ENCODE measurements around the gene TANC1.

TANC1 gene

DNA sequence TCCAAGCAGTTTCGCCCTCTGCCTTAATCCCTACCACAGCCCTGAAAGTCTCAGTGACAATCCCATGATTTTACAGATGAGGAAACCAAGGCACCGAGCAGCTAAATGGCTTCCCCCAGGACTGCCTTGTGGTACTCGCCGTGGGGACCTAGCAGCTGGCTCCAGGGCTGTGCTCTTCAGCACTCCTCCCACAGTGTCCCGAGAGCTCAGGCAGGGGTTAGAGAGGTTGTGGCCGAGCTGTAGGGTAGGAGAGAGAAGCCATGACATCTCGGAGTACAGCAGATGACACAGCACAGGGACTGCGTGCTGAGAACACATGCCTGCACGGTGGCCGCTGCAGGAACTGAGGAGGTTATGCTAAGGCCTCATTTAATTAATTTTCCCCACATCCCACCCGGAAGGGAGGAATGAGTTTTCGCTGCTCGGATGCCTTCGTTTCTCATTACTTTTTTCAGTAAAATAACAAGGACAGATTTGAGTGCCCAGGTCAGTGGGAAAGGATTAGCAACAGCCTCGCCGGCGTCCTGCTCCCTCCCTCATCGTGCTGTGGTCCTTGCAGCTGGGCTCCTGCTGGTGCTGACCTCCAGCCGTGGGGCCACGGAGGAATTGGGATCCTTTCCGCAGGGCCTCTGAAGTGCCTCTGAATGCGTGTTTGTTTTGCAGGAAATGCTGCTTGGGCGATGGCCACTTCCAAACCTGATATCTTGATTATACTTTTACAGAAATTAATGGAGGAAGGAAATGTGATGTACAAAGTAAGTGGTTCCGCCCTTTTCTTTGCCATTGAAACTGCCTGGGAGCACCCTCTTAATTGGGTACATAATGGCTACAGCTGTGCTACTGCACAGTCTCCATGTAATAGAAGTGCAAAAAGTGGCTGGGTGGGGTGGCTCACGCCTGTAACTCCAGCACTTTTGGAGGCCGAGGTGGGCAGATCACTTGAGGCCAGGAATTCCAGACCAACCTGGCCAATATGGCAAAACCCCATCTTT lies 256.9 kb downstream of the TANC1 start:
- DNase-seq (ENCODE audit: low read depth in 2 of 2) = no peak

DNA sequence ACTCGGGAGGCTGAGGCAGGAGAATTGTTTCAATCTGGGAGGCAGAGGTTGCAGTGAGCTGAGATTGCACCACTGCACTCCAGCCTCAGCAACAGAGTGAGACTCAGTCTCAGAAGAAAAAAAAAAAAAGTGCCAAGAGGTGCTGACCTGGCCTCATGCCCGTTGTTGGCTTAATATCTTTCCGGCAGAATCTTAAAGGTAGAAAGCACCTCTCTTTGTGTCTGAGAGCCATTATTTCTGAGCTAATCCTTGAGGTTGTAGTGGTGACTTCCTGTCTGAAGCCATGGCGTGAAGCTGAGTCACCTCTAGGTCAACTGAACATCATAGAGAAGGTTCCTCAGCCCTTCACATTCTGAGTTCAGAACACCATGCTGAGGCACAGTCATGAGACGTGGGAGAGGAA lies 257.6 kb downstream of the TANC1 start:
- no peak for DNase-seq (ENCODE audit: low read depth in 2 of 2)

DNA sequence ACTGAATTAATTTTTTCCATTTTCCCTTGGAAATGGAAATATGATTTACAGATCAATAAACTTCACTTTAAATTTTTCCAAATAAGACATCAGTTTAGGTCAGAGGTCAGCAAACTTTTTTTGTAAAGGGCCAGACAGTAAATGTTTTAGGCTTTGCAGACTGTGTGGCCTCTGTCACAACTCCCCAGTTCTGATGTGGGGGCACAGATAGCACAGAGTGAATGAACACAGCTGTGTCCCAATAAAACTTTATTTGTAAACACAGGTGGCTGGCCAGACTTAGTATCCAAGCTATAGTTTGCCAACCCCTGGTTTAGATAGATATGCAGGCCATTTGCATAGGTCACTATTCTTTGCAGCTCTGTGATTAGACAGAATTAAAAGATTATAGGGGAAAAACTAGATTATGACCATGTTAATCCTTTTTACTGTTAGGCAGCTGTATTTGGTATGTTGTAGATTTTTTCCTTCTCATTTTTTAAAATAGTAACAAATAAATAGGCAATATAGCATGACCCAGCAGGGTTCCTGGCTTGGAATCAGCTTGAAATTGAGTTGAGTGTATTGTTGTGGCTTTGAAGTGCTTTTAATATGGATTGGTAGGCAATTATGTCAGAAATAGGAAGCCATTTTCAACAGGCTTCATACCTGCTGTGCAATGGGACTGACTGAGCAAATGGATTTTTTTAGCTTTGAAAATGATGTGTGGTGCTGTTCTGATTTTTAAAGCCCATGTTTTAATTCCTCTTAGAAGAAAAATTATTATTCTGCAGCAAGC lies 258.4 kb downstream of the TANC1 start:
- no peak for DNase-seq (ENCODE audit: low read depth in 2 of 2)

GRCh38 chr2:159227467-159227866 lies 259.0 kb downstream of the TANC1 start:
- DNase-seq (ENCODE audit: low read depth in 2 of 2) = no peak

DNA sequence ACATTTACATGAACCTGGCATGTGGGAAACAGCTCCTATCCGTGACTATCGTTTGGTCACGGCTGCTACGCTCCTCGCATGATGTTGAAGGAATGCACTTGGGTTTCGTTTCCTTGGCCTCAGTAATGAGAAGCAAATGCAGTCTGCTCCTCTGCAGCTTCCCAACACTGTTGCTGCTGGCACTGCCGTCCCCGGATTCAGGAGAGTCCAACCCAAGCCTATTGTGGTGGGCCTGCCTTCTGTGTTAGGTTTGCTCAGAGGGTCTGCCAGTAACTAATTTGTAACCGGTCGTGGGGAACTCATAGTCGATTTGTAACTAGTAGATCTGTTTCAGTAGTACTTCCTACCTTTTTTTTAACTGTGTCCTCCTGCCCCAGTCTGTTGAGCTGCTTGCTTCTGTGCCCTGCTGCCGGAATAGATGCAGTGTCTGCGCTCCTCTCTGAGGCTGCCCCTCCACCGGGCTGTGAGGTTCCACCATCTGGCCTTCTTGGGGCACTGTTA lies 259.7 kb downstream of the TANC1 start:
- no peak for DNase-seq (ENCODE audit: low read depth in 2 of 2)

DNA sequence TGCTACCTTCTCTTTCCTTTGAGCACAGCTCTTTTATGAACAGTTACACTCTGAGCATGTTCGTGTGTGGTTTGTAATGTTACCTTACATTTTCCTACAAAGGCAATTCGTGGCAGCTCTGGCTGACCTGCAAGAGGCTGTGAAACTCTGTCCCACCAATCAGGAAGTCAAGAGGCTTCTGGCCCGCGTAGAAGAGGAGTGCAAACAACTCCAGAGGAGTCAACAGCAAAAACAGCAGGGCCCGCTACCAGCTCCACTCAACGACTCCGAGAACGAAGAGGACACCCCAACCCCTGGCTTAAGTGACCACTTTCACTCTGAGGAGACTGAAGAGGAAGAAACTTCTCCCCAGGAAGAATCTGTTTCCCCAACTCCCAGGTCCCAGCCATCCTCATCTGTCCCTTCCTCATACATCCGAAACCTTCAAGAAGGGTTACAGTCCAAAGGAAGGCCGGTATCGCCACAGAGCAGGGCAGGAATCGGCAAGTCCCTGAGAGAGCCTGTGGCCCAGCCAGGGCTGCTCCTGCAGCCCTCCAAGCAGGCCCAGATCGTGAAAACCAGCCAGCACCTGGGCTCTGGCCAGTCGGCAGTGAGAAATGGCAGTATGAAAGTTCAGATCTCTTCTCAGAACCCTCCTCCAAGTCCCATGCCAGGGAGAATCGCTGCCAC lies 261.2 kb downstream of the TANC1 start:
- DNase-seq (ENCODE audit: low read depth in 2 of 2) = no peak

DNA sequence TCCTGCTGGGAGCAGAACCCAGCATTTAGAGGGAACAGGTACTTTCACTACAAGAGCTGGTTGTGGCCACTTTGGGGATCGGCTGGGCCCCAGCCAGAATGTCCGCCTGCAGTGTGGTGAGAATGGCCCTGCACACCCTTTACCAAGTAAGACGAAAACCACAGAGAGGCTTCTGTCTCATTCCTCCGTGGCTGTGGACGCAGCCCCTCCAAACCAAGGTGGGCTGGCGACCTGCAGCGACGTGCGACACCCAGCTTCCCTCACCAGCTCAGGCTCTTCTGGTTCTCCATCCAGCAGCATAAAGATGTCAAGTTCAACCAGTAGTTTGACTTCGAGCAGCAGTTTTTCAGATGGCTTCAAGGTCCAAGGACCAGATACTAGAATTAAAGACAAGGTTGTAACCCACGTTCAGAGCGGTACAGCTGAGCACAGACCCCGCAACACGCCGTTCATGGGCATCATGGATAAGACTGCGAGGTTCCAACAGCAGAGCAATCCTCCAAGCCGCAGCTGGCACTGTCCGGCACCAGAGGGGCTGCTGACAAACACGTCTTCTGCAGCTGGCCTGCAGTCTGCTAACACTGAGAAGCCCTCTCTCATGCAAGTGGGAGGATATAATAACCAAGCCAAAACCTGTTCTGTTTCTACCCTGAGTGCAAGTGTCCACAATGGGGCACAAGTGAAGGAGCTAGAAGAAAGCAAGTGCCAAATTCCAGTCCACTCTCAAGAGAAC lies 261.9 kb downstream of the TANC1 start:
- DNase-seq (ENCODE audit: low read depth in 2 of 2) = no peak

DNA sequence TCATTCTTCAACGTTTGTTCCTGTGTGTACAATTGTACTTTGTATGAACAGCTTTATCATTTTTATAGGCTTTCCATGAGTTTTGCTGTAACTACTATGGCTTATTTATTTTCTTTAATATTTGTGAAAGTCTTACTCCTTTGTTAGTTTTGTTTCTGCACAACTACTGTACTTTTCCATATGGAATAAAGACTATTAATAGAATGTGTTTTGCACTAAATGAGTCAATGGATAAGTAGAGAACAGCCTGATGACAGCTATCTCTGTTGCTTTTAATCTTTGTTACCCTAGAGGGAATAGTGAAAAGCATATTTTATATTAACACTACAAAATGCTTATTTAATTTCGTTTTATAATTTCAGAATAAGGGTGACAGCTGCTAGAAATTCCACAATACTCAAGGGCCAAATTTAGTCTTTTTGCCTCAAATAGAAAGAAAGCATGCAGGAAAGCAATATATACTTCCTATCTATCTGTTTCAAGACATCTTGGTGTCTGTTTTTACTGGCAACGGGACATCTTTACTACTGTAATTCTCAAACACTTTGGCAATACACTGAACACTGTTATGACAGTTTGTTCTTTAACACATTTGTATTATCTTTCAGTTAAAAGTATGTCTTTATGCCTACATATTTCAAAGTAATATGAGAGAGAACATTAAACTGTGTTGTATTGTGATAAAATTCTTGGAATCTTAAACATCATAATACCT lies 264.2 kb downstream of the TANC1 start:
- DNase-seq (ENCODE audit: low read depth in 2 of 2) = no peak

DNA sequence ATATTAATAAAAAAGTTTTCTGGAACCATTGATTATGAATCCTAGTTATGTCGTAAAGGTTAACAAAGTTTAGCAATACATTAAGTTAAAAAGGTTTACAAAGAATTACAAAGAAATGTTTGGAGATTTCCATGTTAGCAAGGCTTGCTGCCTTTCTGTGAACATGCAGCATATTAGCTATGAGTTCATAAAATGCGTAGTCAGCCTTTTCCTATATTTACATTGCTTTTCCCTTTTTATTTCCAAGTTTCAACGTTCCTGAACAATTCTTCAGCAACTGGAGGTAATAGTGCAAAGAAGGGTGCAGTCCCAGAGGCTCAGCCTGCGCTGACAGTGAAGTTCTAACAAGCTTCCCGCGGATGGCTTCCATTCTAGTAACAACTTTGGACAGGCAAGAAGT lies 266.4 kb downstream of the TANC1 start:
- DNase-seq (ENCODE audit: low read depth in 2 of 2) = no peak

DNA sequence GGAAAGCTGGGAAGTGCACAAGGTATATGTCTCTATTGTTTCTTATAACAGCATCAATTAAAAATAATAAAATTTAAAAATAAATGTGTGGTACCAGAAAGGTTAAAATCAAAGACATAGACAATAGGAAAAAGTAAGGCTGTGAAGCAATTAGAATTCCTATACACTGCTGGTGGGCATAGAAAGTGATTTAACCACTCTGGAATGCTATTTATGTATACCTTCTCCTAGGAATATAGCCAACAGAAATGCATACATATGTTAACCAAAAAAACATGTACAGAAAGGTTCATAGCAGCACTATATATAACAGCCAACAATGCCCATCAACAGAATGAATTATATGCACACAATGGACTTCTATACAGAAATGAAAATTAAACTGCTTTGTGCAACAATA lies 275.1 kb downstream of the TANC1 start:
- no peak for DNase-seq (ENCODE audit: low read depth in 2 of 2)

DNA sequence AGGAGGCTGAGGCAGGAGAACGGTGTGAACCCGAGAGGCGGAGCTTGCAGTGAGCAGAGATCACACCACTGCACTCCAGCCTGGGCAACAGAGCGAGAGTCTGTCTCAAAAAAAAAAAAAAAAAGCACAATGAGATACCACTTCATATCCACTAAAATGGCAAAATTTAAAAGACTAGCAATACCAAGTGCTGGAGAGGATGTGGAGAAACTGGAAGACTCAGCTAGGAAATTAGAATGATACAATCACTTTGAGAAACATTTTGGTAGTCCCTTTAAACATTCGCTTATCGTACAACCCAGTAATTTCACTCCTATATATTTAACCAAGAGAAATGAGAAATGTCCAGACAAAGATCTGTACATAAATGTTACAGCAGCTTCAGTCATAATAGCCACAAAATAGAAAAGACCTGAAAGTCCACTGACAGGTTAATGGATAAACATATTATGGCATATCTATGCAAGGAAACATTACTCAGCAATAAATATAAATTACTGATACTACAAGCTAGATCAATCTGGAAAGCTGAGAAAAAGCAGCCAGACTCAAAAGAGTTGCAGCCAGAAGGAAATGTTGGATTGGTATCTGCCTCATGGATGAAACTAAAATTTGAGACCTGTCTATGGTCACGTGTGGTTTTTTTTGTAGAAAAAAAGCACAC lies 278.0 kb downstream of the TANC1 start:
- no peak for DNase-seq (ENCODE audit: low read depth in 2 of 2)

DNA sequence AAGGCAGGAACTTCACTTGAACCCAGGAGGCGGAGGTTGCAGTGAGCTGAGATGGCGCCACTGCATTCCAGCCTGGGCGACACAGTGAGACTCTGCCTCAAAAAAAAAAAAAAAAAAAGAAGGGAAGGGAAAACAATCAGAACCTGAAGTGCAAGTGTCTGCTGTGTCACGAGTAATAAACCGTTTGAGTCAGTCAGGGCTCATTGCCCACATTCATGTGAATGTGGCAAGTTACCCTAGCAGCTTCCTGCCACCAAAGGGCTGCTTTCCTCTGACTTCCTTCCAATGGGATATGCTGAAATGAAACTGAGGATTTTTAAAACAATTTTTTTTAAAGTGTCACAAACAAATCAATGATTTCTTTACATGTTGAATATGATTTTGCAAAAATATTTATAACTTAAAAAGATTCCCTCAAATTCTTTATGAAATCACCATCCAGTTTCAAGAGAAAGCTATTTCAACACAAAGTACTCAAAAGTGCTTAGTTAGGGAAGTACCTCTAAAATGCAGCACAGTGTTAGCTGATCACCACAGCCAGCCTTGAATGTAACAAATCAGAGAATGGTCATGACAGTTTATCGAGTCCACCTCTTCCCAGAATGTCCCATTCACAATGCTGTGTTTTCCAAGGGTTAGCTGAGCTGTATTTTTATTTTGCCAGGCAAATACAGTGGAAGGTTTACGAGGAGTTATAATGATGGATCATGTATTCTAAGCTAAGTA lies 281.7 kb downstream of the TANC1 start:
- DNase-seq (ENCODE audit: low read depth in 2 of 2) = no peak

GRCh38 chr2:159251296-159252173 lies 283.1 kb downstream of the TANC1 start:
- DNase-seq (ENCODE audit: low read depth in 2 of 2) = no peak

DNA sequence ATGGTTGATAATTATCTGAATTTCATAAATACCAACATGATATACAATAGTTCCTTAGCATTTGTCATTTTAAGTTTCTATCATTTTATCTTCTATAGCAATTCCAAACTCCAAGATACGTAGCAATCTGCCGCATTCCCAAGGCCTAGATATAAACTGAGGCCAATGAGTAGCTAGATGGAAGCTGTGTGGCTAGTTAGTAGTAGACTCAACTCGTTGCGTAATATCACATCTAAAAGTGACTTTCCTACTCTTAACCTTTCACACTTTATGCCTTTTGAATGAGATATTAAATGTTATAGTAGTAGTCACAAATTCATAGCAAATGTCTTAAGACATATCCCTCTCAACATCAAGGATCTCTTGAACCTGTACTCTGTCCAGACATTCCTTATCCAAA lies 284.5 kb downstream of the TANC1 start:
- no peak for DNase-seq (ENCODE audit: low read depth in 2 of 2)

GRCh38 chr2:159256159-159256558 lies 287.7 kb downstream of the TANC1 start:
- DNase-seq (ENCODE audit: low read depth in 2 of 2) = no peak

- no peak for DNase-seq (ENCODE audit: low read depth in 2 of 2)
These were observed 293.8 kb downstream of the TANC1 start for GRCh38 chr2:159262226-159262625.

DNA sequence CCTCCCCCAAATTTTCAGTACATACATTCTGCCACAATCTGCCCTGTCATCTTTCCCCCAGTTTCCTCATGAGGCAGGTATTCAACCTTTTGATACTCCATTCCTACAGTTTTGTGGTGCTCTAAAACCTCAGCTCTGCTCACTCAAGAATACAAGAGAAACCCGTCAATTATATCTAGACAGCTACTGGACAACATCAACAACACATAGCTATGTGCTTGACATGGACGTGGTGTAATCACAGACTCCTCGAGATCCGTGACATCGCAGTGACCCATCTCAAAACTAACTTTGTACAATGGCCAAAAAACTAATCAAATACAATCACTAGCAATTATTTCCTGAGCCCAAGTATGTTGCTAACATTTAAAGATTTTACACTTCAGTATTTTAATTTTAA lies 294.5 kb downstream of the TANC1 start:
- no peak for DNase-seq (ENCODE audit: low read depth in 2 of 2)

- DNase-seq (ENCODE audit: low read depth in 2 of 2) = no peak
These were observed 296.7 kb downstream of the TANC1 start for GRCh38 chr2:159265171-159265576.

- no peak for DNase-seq (ENCODE audit: low read depth in 2 of 2)
These were observed 298.1 kb downstream of the TANC1 start for GRCh38 chr2:159266554-159266953.
